GM21390 (cell line): ENCODE results near the gene SYNGAP1.
"Not testable (repeated sequence)": the region's sequence is repeated elsewhere in the genome, so short reads cannot be mapped to it uniquely, and the experiment has no call there.

ENCODE experiments used
- ATAC-seq: cut with Tn5 transposase; IDR thresholded peaks from one replicate; pipeline ENCODE4 v1.9.1; 2021; ENCODE audit not compliant: unreplicated experiment

The SYNGAP1 gene

DNA sequence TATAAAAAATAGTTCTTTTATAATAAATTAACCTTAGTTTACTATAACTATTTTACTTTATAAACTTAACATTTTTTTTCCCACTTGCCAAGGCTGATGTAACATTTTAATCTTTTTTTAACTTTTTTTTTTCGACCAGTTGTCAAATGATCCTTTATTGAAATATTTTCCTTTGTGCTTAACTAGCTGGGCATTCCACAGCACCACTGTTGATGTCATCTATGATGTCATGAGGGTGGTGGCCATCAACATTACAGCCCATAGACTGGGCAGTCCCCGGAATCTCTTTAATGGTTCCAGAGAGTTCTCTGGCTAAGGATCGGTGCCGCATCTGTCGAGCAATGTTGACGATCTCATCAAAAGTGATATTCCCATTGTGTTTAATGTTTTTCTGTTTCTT, 20.0 kb upstream of the SYNGAP1 start:
- ATAC-seq: not testable (repeated sequence)

DNA sequence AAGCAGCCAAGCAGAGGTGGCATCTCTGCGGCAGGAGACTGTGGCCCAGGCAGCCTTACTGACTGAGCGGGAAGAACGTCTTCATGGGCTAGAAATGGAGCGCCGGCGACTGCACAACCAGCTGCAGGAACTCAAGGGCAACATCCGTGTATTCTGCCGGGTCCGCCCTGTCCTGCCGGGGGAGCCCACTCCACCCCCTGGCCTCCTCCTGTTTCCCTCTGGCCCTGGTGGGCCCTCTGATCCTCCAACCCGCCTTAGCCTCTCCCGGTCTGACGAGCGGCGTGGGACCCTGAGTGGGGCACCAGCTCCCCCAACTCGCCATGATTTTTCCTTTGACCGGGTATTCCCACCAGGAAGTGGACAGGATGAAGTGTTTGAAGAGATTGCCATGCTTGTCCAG, 15.0 kb upstream of the SYNGAP1 start:
- no peak for ATAC-seq

DNA sequence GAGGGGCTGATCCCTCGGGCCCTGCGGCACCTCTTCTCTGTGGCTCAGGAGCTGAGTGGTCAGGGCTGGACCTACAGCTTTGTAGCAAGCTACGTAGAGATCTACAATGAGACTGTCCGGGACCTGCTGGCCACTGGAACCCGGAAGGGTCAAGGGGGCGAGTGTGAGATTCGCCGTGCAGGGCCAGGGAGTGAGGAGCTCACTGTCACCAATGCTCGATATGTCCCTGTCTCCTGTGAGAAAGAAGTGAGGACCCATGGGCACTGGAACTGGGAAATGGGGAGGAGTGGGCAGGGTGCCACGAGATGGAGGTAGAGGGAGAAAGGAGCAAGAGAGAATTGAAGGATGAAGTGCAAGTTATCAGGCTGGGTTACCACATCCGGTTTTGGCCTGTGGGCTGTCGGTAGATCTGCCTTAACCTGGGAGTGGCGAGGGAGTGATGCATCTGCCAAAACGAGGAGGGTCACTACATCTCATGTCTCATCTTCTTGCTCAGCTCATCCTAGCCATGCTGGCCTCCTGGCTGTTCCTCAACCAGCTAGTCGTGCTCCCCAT, 14.4 kb upstream of the SYNGAP1 start:
- no peak for ATAC-seq

DNA sequence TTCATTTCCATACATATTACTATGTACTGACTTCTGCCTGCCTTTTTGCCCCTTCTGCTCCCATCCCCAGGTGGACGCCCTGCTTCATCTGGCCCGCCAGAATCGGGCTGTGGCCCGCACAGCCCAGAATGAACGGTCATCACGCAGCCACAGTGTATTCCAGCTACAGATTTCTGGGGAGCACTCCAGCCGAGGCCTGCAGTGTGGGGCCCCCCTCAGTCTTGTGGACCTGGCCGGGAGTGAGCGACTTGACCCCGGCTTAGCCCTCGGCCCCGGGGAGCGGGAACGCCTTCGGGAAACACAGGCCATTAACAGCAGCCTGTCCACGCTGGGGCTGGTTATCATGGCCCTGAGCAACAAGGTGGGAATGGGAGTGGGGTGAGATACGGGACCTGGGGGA, 13.7 kb upstream of the SYNGAP1 start:
- no peak for ATAC-seq

DNA sequence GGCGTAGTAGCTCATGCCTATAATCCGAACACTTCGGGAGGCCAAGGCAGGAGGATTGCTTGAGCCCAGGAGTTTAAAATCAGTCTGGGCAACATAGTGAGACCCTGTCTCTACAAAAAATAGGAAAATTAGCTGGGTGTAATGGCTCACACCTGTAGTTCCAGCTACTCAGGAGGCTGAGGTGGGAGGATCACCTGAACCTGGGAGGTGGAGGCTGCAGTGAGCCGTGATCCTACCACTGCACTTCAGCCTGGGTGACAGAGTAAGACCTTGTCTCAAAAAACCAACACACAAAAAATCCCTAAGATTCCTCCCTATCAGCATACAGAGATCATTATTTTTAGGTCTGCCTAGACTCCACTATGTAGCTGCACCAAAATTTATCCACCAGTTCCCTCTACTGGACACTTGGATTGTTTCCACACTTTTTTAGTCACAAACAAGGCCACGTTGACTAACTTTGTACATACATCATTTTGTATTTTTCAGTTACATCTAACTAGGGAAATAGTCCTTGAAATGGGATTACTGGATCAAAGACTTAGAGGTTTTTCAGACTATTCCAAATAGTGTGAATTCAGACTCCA, 12.6 kb upstream of the SYNGAP1 start:
- ATAC-seq: no peak

DNA sequence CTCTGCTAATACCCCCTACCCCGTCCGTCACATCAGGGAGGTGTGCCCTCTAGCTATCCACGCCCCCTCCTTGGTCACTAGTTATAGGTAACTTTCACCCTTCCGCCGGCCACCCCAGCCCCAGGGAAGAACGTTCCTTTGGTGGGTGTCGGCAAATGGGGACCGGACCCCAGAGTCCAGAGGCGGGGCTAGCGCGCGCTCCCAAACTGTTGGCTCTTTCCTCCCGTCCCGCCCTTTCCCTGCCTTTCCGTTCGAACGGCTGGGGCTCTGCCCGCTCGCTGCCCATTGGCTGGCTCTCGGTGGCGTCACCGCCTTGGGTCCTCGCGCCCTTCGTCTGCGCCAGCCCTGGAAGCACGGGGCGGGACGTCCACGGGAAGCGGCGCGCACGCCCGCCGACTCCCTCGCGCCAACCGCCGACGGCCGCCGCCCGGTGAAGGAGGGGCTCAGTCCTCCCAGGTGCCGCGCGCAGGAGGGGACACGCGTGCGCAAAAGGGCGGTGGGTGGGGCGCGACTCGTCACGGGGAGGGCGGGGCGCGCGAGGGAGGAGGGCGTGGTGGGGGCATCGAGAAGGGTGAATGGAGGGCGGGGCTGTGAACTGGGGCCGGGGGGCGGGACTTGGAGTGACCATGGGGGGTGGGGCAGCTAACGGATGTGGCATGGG, 9.7 kb upstream of the SYNGAP1 start:
- peak; percentile 75 for ATAC-seq

DNA sequence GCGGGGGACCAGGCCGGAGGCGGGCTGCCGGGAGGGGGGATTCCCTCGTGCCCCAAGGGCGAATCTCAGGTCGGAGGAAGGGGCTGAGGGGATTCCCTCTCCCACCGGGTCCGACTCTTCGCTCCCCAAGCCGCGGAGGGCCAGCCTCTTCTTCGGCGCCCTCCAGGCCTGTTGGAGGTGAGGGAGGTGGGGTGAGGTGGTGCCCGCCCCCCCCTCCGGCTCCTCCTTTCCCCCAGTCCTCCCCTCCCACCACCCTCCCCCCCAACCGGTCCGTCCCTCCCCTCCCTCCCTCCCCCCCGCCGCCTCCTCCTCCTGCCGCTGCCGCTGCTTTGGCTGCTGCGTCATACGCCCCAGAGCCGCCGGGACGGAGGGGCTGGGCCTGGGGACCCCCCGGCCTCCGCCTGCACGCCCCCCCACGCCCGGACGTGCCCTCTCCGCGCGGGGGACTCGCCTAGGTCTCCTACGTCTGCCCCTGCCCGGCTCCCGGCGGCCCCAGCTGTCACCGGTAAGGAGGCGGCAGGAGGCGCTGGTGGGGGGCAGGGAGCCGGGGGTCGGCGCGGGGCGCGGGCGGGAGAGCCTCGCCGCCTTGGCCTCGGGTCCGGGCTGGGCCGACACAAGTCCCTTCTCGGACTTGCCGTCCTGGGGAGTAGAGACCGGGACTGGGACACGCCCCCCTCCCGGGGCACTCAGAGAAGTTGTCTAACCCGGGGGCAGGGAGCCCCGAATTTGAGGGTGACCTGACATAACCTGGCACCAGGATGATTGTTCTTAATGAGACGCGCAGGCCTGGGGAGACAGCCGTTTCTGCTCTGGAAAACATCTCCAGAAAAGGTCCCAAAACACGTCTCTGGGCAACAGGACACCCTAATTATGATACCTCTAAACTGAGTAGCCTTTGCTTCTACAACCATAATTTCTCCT, 8.9 kb upstream of the SYNGAP1 start, which contains the start of gene PHF1:
TSS of gene PHF1 (plus strand) at position 304 of the 921 bp plus-strand sequence. CDS start 1,250 bp downstream, outside the sequence.
- peak; percentile 26 for ATAC-seq

DNA sequence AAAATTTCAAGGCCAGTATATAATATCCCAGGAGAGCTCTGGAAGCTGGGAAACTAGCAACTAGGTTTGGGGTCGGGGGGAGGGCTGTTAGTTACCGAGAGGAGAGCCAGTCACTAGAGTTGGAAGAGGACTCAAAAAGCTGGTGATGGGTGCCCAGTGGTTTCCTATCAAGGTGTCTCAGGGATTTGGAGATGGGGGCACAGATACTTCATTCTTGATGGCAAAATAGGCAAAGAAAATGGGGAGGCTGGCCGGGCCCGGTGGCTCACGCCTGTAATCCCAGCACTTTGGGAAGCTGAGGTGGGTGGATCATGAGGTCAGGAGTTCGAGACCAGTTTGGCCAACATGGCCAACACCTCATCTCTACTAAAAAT, 8.2 kb upstream of the SYNGAP1 start:
- no peak for ATAC-seq

DNA sequence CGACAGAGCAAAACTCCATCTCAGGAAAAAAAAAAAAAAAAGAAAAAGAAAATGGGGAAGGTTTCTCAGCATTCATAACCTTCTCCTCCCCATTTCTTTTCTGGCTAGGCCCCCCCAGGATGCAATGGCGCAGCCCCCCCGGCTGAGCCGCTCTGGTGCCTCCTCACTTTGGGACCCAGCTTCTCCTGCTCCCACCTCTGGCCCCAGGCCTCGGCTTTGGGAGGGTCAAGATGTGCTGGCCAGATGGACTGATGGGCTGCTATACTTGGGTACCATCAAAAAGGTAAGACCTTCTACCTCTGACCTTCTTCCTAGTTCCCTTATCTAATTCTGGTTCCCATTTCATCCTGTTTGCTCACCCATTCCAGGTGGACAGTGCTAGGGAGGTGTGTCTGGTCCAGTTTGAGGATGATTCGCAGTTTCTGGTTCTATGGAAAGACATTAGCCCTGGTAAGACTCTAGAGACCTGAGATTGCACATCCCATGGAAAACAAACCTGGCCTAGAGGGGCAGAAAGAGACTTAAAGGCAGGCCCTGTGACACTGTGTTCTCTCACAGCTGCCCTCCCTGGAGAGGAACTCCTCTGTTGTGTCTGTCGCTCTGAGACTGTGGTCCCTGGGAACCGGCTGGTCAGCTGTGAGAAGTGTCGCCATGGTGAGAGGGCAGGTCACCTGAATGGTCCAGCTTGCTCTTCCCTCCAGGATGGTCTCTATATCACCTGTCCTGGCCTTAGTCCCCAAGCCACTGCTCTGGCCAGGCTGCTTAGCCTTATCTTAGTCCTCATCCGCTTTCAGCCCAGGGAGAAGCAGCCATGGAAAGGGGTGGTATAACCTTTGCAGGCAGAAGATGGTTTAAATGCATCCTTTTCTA, 7.5 kb upstream of the SYNGAP1 start:
- no peak for ATAC-seq

DNA sequence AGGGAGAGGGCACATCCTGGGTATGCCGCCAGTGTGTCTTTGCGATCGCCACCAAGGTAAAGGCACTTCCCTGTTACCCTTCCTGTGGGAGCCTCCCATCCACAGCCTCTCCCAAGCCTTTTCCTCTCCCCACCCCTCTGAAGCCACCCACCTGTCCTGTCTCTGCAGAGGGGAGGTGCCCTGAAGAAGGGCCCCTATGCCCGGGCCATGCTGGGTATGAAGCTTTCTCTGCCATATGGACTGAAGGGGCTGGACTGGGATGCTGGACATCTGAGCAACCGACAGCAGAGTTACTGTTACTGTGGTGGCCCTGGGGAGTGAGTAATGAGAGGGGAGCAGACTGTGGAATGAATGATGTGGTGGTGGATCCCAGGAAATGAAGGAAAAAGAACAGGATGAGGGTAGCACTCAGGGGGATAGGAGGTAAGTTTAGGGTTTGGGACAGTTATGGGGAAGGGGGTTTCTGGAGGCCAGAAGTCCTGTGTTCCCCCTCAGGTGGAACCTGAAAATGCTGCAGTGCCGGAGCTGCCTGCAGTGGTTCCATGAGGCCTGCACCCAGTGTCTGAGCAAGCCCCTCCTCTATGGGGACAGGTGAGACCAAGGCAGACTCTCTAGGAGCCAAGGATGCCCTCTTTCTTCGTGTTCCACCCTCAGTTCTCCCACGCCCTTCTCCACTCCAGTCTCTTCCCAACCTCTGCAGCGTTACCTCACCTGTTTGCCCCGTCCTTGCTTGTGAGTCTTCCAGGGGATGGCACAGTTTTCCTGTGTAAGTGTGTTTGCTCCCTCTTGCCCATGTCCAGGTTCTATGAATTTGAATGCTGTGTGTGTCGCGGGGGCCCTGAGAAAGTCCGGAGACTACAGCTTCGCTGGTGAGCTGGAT, 6.4 kb upstream of the SYNGAP1 start:
- no peak for ATAC-seq

DNA sequence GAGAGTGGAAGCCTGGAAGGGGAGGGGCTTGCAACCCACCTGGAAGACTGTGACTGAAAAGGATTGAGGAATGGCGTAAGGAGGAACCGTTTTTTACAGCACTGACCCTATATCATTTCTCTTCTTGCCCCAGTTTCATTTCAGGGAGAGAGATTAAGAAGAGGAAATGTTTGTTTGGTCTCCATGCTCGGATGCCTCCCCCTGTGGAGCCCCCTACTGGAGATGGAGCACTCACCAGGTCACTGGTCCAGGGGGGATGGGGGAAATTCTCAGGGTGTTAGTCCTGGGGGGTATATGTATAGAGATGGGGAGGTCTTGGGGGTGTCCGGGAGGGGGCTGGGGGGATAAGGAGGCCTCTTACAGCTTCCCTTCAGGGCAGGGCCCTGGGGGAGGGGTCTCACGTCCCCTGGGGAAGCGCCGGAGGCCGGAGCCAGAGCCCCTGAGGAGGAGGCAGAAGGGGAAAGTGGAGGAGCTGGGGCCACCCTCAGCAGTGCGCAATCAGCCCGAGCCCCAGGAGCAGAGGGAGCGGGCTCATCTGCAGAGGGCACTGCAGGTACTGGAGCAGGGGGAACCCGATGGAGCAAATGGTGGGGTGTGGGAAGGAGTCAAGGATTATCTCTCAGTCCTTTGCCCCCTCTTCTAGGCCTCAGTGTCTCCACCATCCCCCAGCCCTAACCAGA, 5.1 kb upstream of the SYNGAP1 start:
- ATAC-seq: no peak

DNA sequence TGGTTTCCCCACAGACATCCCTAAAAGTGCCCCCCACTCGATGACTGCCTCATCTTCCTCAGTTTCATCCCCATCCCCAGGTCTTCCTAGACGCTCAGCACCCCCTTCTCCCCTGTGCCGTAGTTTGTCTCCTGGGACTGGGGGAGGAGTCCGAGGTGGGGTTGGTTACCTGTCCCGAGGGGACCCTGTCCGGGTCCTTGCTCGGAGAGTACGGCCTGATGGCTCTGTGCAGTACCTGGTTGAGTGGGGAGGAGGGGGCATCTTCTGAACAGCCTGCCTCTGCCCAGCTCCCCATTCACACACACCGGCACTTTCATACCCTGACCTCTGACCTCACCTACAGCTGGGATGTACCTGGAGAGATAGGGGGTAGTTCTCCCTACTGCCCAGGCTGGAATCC, 4.0 kb upstream of the SYNGAP1 start:
- no peak for ATAC-seq

DNA sequence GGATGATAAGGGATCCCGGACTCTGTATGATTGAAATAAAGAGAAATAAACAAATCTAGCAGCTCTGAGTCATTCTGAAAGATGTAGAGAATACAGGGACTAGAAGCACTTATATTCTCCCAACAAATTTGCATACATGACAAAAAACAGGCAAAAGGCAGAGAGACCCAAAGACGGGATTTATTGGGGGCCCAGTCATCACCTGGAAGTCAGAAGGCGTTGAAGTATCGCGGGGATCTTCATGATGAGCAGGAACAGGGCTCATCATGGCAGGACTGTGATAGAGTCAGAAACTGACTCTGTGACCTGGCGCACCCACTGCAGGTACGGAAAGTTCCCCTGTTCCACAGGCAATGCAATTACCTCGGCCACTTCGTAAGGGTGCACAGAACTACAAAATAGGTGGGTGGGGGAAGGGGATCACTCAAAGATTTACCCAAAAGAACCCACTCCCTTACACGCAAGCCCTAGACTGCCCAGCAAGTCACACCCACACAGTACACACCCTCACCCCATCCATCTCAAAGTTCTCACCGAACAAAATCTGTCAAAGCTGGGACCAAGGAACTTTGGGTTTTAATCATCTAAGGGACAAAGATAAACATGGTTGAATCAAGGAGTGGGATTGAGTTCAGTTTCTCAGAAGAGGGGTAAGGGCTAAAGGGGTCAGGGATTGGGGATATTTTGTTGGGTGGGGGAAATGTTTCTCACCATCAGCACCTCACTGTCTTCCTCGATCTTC, 3.3 kb upstream of the SYNGAP1 start:
- ATAC-seq: no peak

DNA sequence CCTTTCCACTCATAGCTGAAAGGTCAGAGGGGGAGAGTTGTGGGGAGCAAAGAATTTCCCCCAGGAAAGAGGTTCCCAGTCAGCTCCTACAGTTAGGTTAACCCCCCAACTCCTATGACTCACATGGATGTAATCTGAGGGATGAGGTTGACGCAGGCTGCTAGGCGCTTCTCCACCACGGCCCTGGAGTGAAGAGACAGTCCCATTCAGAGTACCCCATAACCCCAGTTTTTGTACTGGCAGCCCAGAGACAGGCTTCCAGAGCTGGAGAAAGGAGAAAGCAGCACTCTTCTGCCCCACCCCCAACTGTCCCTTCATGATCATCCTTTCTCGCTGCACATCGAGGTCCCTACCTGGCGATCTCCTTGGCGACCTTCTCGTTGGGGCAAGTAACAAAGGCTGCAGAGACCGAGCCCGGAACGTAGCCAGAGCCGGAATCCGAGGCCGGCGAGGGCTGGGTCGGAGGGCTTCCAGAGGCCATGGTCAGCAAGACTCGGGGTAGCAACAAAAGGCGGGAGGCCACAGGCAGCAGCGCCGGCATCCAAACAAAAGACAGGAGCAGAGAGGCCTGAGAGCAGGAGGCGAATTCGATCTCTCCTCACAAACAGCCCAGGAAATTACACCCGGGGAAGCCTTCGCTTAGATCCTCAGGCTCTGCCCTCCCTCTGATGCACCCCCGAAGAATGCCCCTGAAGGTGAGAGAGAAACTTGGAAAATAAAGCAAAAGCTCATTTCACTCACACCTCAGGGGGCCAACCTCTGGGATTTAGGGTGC, 2.5 kb upstream of the SYNGAP1 start:
- ATAC-seq: no peak

DNA sequence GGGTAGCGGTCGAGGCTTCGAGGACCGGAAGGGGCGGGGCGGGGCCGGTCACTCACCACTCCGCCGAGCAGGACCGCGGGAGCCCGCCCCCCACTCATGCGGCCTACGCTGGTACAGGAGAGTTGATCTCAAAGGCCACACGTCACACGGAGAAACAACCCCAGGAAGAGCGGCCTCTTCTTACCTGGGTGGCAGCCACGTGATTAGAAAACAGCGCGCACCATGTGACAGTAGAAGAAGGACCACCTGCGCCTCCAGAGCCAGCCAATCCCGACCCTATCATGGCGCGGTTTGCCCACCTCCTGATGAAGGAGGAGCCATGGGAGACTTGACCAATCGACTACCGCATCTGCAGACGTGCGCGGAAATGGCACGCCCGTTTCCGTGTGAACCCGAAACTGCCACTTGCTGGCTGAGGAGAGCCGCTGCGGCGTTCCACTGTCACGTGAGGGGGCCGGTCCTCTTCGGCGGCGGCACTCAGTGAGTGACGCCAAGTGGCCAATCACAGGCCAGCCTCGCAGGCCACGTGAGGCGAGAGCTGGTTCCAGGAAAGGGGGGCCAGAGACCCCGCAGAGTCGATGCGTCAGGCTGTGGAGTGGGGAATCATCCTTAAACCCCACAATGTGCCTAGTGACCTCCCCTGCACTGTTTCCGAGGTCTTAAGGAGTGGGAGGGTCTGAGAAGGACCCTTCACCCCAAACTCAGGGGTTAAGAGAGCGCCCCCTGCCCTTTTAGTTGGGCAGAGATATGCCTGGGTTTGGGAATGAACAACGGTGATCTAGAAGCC, 1.8 kb upstream of the SYNGAP1 start, which contains the start of gene CUTA:
TSS of gene CUTA (minus strand) at position 205 of the 787 bp plus-strand sequence. CDS start at position 98, 107 bp downstream.
- ATAC-seq: peak; percentile 77

DNA sequence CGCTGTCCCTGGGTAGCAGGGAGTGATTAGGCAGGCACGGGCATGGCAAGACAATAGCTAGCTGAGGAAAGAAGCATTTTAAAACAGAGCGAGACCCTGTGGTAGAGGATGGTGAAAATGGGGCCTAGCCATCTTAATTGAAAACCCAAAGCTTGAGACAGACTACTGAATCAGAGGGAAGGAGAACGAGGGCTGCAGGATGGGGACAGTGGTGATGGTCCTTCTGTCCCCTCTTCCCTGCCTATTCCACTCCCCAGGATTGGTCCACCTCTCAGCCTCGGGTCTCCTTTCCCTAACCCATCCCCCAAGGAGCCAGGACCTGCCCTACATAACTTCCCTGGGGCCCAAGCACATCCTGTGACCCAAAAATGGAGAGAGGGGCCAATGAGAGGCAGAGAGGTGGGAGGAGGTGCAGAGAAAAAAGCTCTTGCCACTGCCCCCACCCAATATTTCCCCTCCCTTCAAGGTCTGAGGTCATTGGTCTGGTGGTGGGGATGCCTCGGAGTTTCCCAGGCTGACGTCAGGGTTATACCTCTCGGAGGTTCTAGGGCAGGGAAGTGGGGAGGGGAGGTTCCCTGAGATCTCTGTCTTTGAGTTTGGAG, 1.1 kb upstream of the SYNGAP1 start:
- no peak for ATAC-seq
